ENCODE measurements around the gene LSM4. TPM values are rescaled to one million over a fixed set of nuclear protein-coding genes. Genes with fewer than 3 reads are reported as not detected.

Gene LSM4
- total and polyA plus RNA-seq, 2 experiments from 2014 or later = 591 to 637 TPM

DNA sequence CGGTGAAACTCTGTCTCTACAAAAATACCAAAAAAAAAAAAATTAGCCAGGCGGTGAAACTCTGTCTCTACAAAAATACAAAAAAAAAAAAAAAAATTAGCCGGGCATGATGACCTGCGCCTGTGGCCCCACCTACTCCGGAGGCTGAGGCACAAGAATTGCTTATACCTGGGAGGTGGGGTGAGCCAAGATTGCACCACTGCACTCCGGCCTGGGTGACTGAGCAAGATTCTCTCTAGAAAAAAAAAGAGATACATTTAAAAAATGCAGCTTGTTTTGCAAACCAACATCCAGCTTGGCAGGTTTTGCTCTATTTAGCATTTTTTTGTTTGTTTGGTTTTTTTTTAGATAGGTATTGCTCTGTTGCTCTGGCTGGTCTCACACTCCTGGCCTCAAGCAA, 10.8 kb upstream of the LSM4 start:
- Histone ChIP-seq H3K27me3 (ENCODE audit: insufficient read depth) (no peaks in the 10 kb centered on the region), H3K4me1 (ENCODE audit: insufficient read depth) (peaks cover 3% of the 10 kb centered on the region), H4K20me1 (replicated peaks; ENCODE audit: insufficient read depth) (no peaks in the 10 kb centered on the region), H3K79me2 (replicated peaks; ENCODE audit: insufficient read depth) (no peaks in the 10 kb centered on the region), H3K4me3 (no peak overlapping the region), H3F3A (replicated peaks; ENCODE audit: low read depth) (peaks cover 10% of the 10 kb centered on the region; the same call in 1 of the 2 replicates), H3K4me2 (no peak overlapping the region), H3K9me2 (ENCODE audit: insufficient read depth) (no peaks in the 10 kb centered on the region), H3K36me3 (ENCODE audit: insufficient read depth) (no peaks in the 10 kb centered on the region), H2AFZ (no peak overlapping the region), H3K27ac (ENCODE audit: low read depth) (no peak overlapping the region)
- no peak overlapping the region for H3K27ac Mint-ChIP-seq
- DNase-seq (ENCODE audit: low spot score) (no peak), ATAC-seq (no peak)
- H3K4me3 Mint-ChIP-seq = no peak overlapping the region
- TF ChIP-seq JUNB (IDR thresholded peaks at IDR 0.05; ENCODE audit: unreplicated experiment) = no peak
- no peaks in the 10 kb centered on the region; the same call in 2 of the 3 replicates for H3K36me3 Mint-ChIP-seq (ENCODE audit: low read depth)
- H3K9me3 Mint-ChIP-seq = no peaks in the 10 kb centered on the region
- H3K27me3 Mint-ChIP-seq (ENCODE audit: insufficient read depth, low read depth, poor library complexity) = peaks cover 15% of the 10 kb centered on the region
- peaks cover 12% of the 10 kb centered on the region for H3K4me1 Mint-ChIP-seq

DNA sequence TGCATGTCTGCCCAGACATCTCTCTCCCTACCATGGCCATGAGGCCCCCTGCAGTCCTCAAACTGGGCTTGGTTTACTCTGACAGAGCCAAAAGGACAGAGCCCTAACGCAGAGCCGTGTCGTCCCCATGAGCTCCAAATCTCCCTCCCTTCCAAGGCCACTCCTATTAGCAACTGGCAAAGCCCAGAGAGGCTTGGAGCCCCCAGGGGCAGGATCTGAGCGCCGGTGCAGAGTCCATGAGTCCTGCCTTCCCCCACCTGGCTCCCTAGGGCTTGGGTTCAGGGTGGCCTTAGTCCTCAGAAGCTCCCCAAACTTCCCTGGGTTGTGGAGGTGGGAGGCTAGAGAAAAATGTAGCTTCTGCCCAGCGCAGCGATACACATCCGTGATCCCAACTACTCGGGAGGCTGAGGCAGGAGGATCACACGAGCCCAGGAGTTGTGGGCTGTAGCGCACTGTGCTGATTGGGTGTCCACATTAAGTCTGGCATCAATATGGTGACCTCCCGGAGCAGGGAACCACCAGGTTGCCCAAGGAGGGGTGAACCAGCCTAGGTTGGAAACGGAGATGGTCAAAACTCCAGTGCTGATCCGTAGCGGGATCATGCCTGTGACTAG, 10.1 kb upstream of the LSM4 start:
- no peaks in the 10 kb centered on the region for H3K79me2 ChIP-seq (replicated peaks; ENCODE audit: insufficient read depth)
- DNase-seq (ENCODE audit: low spot score) = no peak
- H3K36me3 Mint-ChIP-seq (ENCODE audit: low read depth) = no peaks in the 10 kb centered on the region; the same call in 2 of the 3 replicates
- no peak overlapping the region for H3K4me2 ChIP-seq
- H2AFZ ChIP-seq = 0 out of 2 replicates have a peak overlapping the region, but pooled peaks have one; percentile 24
- H3K4me1 ChIP-seq (ENCODE audit: insufficient read depth) = peaks cover 3% of the 10 kb centered on the region
- H3K27me3 ChIP-seq (ENCODE audit: insufficient read depth) = no peaks in the 10 kb centered on the region
- no peaks in the 10 kb centered on the region for H3K9me2 ChIP-seq (ENCODE audit: insufficient read depth)
- TF ChIP-seq, protein P1, sequence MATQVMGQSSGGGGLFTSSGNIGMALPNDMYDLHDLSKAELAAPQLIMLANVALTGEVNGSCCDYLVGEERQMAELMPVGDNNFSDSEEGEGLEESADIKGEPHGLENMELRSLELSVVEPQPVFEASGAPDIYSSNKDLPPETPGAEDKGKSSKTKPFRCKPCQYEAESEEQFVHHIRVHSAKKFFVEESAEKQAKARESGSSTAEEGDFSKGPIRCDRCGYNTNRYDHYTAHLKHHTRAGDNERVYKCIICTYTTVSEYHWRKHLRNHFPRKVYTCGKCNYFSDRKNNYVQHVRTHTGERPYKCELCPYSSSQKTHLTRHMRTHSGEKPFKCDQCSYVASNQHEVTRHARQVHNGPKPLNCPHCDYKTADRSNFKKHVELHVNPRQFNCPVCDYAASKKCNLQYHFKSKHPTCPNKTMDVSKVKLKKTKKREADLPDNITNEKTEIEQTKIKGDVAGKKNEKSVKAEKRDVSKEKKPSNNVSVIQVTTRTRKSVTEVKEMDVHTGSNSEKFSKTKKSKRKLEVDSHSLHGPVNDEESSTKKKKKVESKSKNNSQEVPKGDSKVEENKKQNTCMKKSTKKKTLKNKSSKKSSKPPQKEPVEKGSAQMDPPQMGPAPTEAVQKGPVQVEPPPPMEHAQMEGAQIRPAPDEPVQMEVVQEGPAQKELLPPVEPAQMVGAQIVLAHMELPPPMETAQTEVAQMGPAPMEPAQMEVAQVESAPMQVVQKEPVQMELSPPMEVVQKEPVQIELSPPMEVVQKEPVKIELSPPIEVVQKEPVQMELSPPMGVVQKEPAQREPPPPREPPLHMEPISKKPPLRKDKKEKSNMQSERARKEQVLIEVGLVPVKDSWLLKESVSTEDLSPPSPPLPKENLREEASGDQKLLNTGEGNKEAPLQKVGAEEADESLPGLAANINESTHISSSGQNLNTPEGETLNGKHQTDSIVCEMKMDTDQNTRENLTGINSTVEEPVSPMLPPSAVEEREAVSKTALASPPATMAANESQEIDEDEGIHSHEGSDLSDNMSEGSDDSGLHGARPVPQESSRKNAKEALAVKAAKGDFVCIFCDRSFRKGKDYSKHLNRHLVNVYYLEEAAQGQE (IDR thresholded peaks at IDR 0.05; ENCODE audit: unreplicated experiment) = no peak
- no peak for TF ChIP-seq POLR2AphosphoS5 (IDR thresholded peaks at IDR 0.05; ENCODE audit: low read depth)
- H3K4me3 ChIP-seq = no peak overlapping the region
- H3K9me3 Mint-ChIP-seq = no peaks in the 10 kb centered on the region
- no peaks in the 10 kb centered on the region for H4K20me1 ChIP-seq (replicated peaks; ENCODE audit: insufficient read depth)
- no peaks in the 10 kb centered on the region for H3K36me3 ChIP-seq (ENCODE audit: insufficient read depth)
- peaks cover 10% of the 10 kb centered on the region; the same call in 1 of the 2 replicates for H3F3A ChIP-seq (replicated peaks; ENCODE audit: low read depth)
- peaks cover 12% of the 10 kb centered on the region for H3K4me1 Mint-ChIP-seq
- no peak overlapping the region for H3K4me3 Mint-ChIP-seq
- peaks cover 14% of the 10 kb centered on the region for H3K27me3 Mint-ChIP-seq (ENCODE audit: insufficient read depth, low read depth, poor library complexity)
- ATAC-seq = no peak
- H3K27ac Mint-ChIP-seq = no peak overlapping the region
- H3K27ac ChIP-seq (ENCODE audit: low read depth) = no peak overlapping the region

DNA sequence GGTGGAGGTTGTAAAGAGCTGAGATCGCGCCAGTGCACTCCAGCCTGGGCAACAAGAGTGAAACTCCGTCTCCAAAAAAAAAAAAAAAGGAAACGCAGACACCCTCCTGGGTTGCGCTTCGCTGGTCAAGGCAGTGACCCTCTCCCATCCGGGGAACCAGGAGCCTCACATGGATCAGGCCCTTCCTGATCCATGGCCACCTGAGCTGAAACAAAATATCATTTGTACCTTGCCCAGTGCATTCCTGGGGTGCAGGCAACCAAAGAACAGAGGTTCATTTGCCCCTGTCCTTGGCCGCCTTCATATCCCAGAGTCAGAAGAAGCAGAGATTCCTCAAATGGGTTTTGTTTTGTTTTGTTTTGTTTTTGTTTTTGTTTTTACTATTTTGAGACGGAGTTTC, 8.0 kb upstream of the LSM4 start:
- ATAC-seq (no peak), DNase-seq (ENCODE audit: low spot score) (no peak)
- H2AFZ ChIP-seq = no peak overlapping the region
- H3K4me2 ChIP-seq = no peak overlapping the region
- no peak overlapping the region for H3K27ac ChIP-seq (ENCODE audit: low read depth)
- Mint-ChIP-seq H3K4me3 (no peak overlapping the region), H3K27me3 (ENCODE audit: insufficient read depth, low read depth, poor library complexity) (peaks cover 9% of the 10 kb centered on the region), H3K4me1 (peaks cover 12% of the 10 kb centered on the region), H3K36me3 (ENCODE audit: low read depth) (no peaks in the 10 kb centered on the region), H3K27ac (no peak overlapping the region), H3K9me3 (no peaks in the 10 kb centered on the region)
- H3K36me3 ChIP-seq (ENCODE audit: insufficient read depth) = no peaks in the 10 kb centered on the region
- no peaks in the 10 kb centered on the region for H3K9me2 ChIP-seq (ENCODE audit: insufficient read depth)
- H3K4me1 ChIP-seq (ENCODE audit: insufficient read depth) = no peaks in the 10 kb centered on the region; the same call in 1 of the 2 replicates
- H3F3A ChIP-seq (replicated peaks; ENCODE audit: low read depth) = peaks cover 5% of the 10 kb centered on the region; the same call in 1 of the 2 replicates
- H3K79me2 ChIP-seq (replicated peaks; ENCODE audit: insufficient read depth) = no peaks in the 10 kb centered on the region
- no peak overlapping the region for H3K4me3 ChIP-seq
- no peaks in the 10 kb centered on the region for H3K27me3 ChIP-seq (ENCODE audit: insufficient read depth)
- no peaks in the 10 kb centered on the region for H4K20me1 ChIP-seq (replicated peaks; ENCODE audit: insufficient read depth)
- no peak for TF ChIP-seq POLR2AphosphoS5 (IDR thresholded peaks at IDR 0.05; ENCODE audit: low read depth)
- TF ChIP-seq ZNF114 (CRISPR knock-in tag; IDR thresholded peaks at IDR 0.05) = no peak
- no peak for TF ChIP-seq JUNB (IDR thresholded peaks at IDR 0.05; ENCODE audit: unreplicated experiment)
- TF ChIP-seq CREB1 (CRISPR knock-in tag; IDR thresholded peaks at IDR 0.05; ENCODE audit: low read depth) = no peak
- TF ChIP-seq, protein P2, sequence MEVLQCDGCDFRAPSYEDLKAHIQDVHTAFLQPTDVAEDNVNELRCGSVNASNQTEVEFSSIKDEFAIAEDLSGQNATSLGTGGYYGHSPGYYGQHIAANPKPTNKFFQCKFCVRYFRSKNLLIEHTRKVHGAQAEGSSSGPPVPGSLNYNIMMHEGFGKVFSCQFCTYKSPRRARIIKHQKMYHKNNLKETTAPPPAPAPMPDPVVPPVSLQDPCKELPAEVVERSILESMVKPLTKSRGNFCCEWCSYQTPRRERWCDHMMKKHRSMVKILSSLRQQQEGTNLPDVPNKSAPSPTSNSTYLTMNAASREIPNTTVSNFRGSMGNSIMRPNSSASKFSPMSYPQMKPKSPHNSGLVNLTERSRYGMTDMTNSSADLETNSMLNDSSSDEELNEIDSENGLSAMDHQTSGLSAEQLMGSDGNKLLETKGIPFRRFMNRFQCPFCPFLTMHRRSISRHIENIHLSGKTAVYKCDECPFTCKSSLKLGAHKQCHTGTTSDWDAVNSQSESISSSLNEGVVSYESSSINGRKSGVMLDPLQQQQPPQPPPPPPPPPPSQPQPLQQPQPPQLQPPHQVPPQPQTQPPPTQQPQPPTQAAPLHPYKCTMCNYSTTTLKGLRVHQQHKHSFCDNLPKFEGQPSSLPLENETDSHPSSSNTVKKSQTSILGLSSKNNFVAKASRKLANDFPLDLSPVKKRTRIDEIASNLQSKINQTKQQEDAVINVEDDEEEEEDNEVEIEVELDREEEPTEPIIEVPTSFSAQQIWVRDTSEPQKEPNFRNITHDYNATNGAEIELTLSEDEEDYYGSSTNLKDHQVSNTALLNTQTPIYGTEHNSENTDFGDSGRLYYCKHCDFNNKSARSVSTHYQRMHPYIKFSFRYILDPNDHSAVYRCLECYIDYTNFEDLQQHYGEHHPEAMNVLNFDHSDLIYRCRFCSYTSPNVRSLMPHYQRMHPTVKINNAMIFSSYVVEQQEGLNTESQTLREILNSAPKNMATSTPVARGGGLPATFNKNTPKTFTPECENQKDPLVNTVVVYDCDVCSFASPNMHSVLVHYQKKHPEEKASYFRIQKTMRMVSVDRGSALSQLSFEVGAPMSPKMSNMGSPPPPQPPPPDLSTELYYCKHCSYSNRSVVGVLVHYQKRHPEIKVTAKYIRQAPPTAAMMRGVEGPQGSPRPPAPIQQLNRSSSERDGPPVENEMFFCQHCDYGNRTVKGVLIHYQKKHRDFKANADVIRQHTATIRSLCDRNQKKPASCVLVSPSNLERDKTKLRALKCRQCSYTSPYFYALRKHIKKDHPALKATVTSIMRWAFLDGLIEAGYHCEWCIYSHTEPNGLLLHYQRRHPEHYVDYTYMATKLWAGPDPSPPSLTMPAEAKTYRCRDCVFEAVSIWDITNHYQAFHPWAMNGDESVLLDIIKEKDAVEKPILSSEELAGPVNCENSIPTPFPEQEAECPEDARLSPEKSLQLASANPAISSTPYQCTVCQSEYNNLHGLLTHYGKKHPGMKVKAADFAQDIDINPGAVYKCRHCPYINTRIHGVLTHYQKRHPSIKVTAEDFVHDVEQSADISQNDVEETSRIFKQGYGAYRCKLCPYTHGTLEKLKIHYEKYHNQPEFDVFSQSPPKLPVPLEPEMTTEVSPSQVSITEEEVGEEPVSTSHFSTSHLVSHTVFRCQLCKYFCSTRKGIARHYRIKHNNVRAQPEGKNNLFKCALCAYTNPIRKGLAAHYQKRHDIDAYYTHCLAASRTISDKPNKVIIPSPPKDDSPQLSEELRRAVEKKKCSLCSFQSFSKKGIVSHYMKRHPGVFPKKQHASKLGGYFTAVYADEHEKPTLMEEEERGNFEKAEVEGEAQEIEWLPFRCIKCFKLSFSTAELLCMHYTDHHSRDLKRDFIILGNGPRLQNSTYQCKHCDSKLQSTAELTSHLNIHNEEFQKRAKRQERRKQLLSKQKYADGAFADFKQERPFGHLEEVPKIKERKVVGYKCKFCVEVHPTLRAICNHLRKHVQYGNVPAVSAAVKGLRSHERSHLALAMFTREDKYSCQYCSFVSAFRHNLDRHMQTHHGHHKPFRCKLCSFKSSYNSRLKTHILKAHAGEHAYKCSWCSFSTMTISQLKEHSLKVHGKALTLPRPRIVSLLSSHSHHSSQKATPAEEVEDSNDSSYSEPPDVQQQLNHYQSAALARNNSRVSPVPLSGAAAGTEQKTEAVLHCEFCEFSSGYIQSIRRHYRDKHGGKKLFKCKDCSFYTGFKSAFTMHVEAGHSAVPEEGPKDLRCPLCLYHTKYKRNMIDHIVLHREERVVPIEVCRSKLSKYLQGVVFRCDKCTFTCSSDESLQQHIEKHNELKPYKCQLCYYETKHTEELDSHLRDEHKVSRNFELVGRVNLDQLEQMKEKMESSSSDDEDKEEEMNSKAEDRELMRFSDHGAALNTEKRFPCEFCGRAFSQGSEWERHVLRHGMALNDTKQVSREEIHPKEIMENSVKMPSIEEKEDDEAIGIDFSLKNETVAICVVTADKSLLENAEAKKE (CRISPR knock-in tag; IDR thresholded peaks at IDR 0.05) = no peak

Data from GM23338 (cell line).